ENCODE measurements around the gene SLCO3A1.
"Not testable (repeated sequence)": the region's sequence is repeated elsewhere in the genome, so short reads cannot be mapped to it uniquely, and the experiment has no call there.

SLCO3A1 gene

GRCh38 chr15:91940496-91941381, 87.2 kb downstream of the SLCO3A1 start:
- DNase-seq (ENCODE audit: low read depth in 2 of 2): no peak

- no peak for DNase-seq (ENCODE audit: low read depth in 2 of 2)
Measured at GRCh38 chr15:91941871-91942658, 88.6 kb downstream of the SLCO3A1 start.

- no peak for DNase-seq (ENCODE audit: low read depth in 2 of 2)
Measured at GRCh38 chr15:91942720-91943394, 89.3 kb downstream of the SLCO3A1 start.

GRCh38 chr15:91944331-91944730, 90.8 kb downstream of the SLCO3A1 start:
- no peak for DNase-seq (ENCODE audit: low read depth in 2 of 2)

GRCh38 chr15:91945385-91945784, 91.9 kb downstream of the SLCO3A1 start:
- DNase-seq (ENCODE audit: low read depth in 2 of 2): no peak

- no peak for DNase-seq (ENCODE audit: low read depth in 2 of 2)
Measured at GRCh38 chr15:91946075-91946474, 92.6 kb downstream of the SLCO3A1 start.

- no peak for DNase-seq (ENCODE audit: low read depth in 2 of 2)
Measured at GRCh38 chr15:91946581-91947292, 93.2 kb downstream of the SLCO3A1 start.

GRCh38 chr15:91947293-91947679, 93.8 kb downstream of the SLCO3A1 start:
- DNase-seq (ENCODE audit: low read depth in 2 of 2): no peak

- DNase-seq (ENCODE audit: low read depth in 2 of 2): no peak
Measured at GRCh38 chr15:91947683-91948608, 94.4 kb downstream of the SLCO3A1 start.

- DNase-seq (ENCODE audit: low read depth in 2 of 2): no peak
Measured at GRCh38 chr15:91949361-91949760, 95.9 kb downstream of the SLCO3A1 start.

GRCh38 chr15:91950054-91950453, 96.5 kb downstream of the SLCO3A1 start:
- no peak for DNase-seq (ENCODE audit: low read depth in 2 of 2)

GRCh38 chr15:91950631-91951329, 97.3 kb downstream of the SLCO3A1 start:
- no peak for DNase-seq (ENCODE audit: low read depth in 2 of 2)

GRCh38 chr15:91952216-91952615, 98.7 kb downstream of the SLCO3A1 start:
- DNase-seq (ENCODE audit: low read depth in 2 of 2): no peak

- DNase-seq (ENCODE audit: low read depth in 2 of 2): no peak
Measured at GRCh38 chr15:91953432-91953831, 99.9 kb downstream of the SLCO3A1 start.

- DNase-seq (ENCODE audit: low read depth in 2 of 2): no peak
Measured at GRCh38 chr15:91954292-91954691, 100.8 kb downstream of the SLCO3A1 start.

GRCh38 chr15:91956026-91956723, 102.7 kb downstream of the SLCO3A1 start:
- no peak for DNase-seq (ENCODE audit: low read depth in 2 of 2)

GRCh38 chr15:91961357-91961756, 107.8 kb downstream of the SLCO3A1 start:
- no peak for DNase-seq (ENCODE audit: low read depth in 2 of 2)

- DNase-seq (ENCODE audit: low read depth in 2 of 2): not testable (repeated sequence)
Measured at GRCh38 chr15:91963747-91964146, 110.2 kb downstream of the SLCO3A1 start.

- DNase-seq (ENCODE audit: low read depth in 2 of 2): no peak
Measured at GRCh38 chr15:91965501-91966193, 112.1 kb downstream of the SLCO3A1 start.

Measured in stimulated activated CD8-positive, alpha-beta memory T cell treated with anti-CD3 and anti-CD28 coated beads, Interleukin-2, amount 100 ng/mL, for 1 hour (primary cell).